ENCODE data around the gene SLC26A8. TPM values are rescaled to one million over a fixed set of nuclear protein-coding genes. Genes with fewer than 3 reads are reported as not detected.

The SLC26A8 gene
- total and polyA plus RNA-seq, 2 of the 13 experiments (the other 11 are each of a cell fraction or from before 2014, with no cell fraction given), result 0.46 TPM; not detected in 1

DNA sequence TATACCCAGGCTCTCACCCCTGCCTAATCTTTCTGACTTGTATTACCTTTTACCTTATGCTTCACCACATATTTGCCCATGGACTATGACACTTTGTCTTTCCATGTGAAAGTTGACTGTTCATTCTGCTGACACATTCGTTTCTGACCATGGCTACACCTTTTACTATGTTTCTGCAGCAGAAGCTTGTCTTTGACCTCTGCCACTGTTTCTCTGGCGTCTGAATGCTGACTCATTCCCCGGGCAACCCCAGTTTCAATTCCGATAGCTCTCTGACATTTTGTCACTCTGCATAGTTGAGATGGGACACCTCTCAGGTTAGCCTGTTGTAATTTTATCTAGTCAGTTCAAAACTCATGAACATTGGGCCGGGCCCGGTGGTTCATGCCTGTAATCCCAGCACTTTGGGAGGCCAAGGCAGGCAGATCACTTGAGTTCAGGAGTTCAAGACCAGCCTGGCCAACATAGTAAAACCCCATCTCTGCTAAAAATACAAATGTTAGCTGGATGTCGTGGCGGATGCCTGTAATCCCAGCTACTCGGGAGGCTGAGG, 50.7 kb downstream of the SLC26A8 start (continued):
- TF ChIP-seq, protein P1, sequence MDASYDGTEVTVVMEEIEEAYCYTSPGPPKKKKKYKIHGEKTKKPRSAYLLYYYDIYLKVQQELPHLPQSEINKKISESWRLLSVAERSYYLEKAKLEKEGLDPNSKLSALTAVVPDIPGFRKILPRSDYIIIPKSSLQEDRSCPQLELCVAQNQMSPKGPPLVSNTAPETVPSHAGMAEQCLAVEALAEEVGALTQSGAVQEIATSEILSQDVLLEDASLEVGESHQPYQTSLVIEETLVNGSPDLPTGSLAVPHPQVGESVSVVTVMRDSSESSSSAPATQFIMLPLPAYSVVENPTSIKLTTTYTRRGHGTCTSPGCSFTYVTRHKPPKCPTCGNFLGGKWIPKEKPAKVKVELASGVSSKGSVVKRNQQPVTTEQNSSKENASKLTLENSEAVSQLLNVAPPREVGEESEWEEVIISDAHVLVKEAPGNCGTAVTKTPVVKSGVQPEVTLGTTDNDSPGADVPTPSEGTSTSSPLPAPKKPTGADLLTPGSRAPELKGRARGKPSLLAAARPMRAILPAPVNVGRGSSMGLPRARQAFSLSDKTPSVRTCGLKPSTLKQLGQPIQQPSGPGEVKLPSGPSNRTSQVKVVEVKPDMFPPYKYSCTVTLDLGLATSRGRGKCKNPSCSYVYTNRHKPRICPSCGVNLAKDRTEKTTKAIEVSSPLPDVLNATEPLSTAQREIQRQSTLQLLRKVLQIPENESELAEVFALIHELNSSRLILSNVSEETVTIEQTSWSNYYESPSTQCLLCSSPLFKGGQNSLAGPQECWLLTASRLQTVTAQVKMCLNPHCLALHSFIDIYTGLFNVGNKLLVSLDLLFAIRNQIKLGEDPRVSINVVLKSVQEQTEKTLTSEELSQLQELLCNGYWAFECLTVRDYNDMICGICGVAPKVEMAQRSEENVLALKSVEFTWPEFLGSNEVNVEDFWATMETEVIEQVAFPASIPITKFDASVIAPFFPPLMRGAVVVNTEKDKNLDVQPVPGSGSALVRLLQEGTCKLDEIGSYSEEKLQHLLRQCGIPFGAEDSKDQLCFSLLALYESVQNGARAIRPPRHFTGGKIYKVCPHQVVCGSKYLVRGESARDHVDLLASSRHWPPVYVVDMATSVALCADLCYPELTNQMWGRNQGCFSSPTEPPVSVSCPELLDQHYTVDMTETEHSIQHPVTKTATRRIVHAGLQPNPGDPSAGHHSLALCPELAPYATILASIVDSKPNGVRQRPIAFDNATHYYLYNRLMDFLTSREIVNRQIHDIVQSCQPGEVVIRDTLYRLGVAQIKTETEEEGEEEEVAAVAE (CRISPR knock-in tag; IDR thresholded peaks at IDR 0.05; ENCODE audit: borderline replicate concordance), result 0 out of 2 replicates have a peak, but pooled peaks have one; percentile 56
- no peak for TF ChIP-seq ZBTB42 (CRISPR knock-in tag; IDR thresholded peaks at IDR 0.05)
- 0 out of 2 replicates have a peak, but pooled peaks have one; percentile 22 for TF ChIP-seq FOXC1 (CRISPR knock-in tag; IDR thresholded peaks at IDR 0.05; ENCODE audit: borderline replicate concordance)
- TF ChIP-seq, protein P2, sequence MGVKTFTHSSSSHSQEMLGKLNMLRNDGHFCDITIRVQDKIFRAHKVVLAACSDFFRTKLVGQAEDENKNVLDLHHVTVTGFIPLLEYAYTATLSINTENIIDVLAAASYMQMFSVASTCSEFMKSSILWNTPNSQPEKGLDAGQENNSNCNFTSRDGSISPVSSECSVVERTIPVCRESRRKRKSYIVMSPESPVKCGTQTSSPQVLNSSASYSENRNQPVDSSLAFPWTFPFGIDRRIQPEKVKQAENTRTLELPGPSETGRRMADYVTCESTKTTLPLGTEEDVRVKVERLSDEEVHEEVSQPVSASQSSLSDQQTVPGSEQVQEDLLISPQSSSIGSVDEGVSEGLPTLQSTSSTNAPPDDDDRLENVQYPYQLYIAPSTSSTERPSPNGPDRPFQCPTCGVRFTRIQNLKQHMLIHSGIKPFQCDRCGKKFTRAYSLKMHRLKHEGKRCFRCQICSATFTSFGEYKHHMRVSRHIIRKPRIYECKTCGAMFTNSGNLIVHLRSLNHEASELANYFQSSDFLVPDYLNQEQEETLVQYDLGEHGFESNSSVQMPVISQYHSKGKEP (CRISPR knock-in tag; IDR thresholded peaks at IDR 0.05), result no peak
- no peak for TF ChIP-seq ZSCAN5A (CRISPR knock-in tag; IDR thresholded peaks at IDR 0.05; ENCODE audit: borderline replicate concordance)
- TF ChIP-seq MEIS1 (CRISPR knock-in tag; IDR thresholded peaks at IDR 0.05; ENCODE audit: borderline replicate concordance), result peak; percentile 85; the same call in 1 of the 2 replicates
- peak; percentile 77 for TF ChIP-seq HDAC1 (CRISPR knock-in tag; IDR thresholded peaks at IDR 0.05)
- 0 out of 2 replicates have a peak, but pooled peaks have one; percentile 35 for TF ChIP-seq ZNF777 (CRISPR knock-in tag; IDR thresholded peaks at IDR 0.05)
- peak; percentile 90 for TF ChIP-seq ZNF644 (CRISPR knock-in tag; IDR thresholded peaks at IDR 0.05; ENCODE audit: low read depth)
- TF ChIP-seq ZNF703 (CRISPR knock-in tag; IDR thresholded peaks at IDR 0.05; ENCODE audit: borderline replicate concordance), result no peak
- peak; percentile 100 for TF ChIP-seq MAFF (IDR thresholded peaks at IDR 0.05; ENCODE audit: low read depth, low read length)
- TF ChIP-seq FOXO1 (CRISPR knock-in tag; IDR thresholded peaks at IDR 0.05), result peak; percentile 61; the same call in 1 of the 2 replicates
- TF ChIP-seq ZNF329 (CRISPR knock-in tag; IDR thresholded peaks at IDR 0.05; ENCODE audit: low read depth), result no peak
- TF ChIP-seq CEBPG (CRISPR knock-in tag; IDR thresholded peaks at IDR 0.05), result peak; percentile 39
- TF ChIP-seq CREB3 (CRISPR knock-in tag; IDR thresholded peaks at IDR 0.05), result no peak
- TF ChIP-seq GABPB1 (CRISPR knock-in tag; IDR thresholded peaks at IDR 0.05), result no peak
- no peak for TF ChIP-seq NRL (CRISPR knock-in tag; IDR thresholded peaks at IDR 0.05; ENCODE audit: borderline replicate concordance)
- peak; percentile 36; the same call in 1 of the 2 replicates for TF ChIP-seq HDAC2 (CRISPR knock-in tag; IDR thresholded peaks at IDR 0.05)
- no peak for TF ChIP-seq MTA1 (CRISPR knock-in tag; IDR thresholded peaks at IDR 0.05; ENCODE audit: borderline replicate concordance)
